Trophoblast cell (in vitro differentiated cells and primary cell): ENCODE results near the gene ESPL1.
A peak's percentile ranks its signal among the peaks of the same experiment; 100 is the strongest.

Experiments
- DNase-seq, 2 donors: peaks; one replicate each; pipeline ENCODE4 v3.0.0-alpha.2; 2016
- H2AFZ ChIP-seq: 2 replicates; pipeline ENCODE4 v1.6.1; 2013; ENCODE audit warnings: low read length, moderate library complexity, mild to moderate bottlenecking; ENCODE audit not compliant: insufficient read depth, poor library complexity
- H2AK5ac ChIP-seq: 2 replicates; pipeline ENCODE4 v1.6.1; 2013; ENCODE audit warnings: mild to moderate bottlenecking, low read length
- H2BK120ac ChIP-seq: 2 replicates; pipeline ENCODE4 v1.6.1; 2013; ENCODE audit warnings: low read length, mild to moderate bottlenecking, moderate library complexity; ENCODE audit not compliant: insufficient read depth, poor library complexity
- H2BK12ac ChIP-seq: 2 replicates; pipeline ENCODE4 v1.6.1; 2013; ENCODE audit warnings: mild to moderate bottlenecking, low read length, moderate library complexity
- H2BK5ac ChIP-seq: 2 replicates; pipeline ENCODE4 v1.6.1; 2013; ENCODE audit warnings: low read length, low read depth, moderate library complexity, mild to moderate bottlenecking; ENCODE audit not compliant: poor library complexity
- H3K14ac ChIP-seq: 2 replicates; pipeline ENCODE4 v1.6.1; 2013; ENCODE audit warnings: mild to moderate bottlenecking, low read length
- H3K18ac ChIP-seq: 2 replicates; pipeline ENCODE4 v1.6.1; 2013; ENCODE audit warnings: mild to moderate bottlenecking, low read length
- H3K23ac ChIP-seq: 2 replicates; pipeline ENCODE4 v1.6.1; 2013; ENCODE audit warnings: low read length
- H3K27ac ChIP-seq: 2 replicates; pipeline ENCODE4 v1.5.1; 2013; ENCODE audit warnings: low read depth, mild to moderate bottlenecking, inconsistent platforms, low read length, moderate library complexity
- H3K27me3 ChIP-seq: 2 replicates; pipeline ENCODE4 v1.6.1; 2013; ENCODE audit warnings: inconsistent platforms, mild to moderate bottlenecking, low read length, moderate library complexity; ENCODE audit not compliant: insufficient read depth
- H3K36me3 ChIP-seq, 2 experiments: 1 replicate in 1 of 2; 2 replicates in 1 of 2; pipeline ENCODE4 v1.6.1; 2013; ENCODE audit warnings: low read length in 2 of 2, mild to moderate bottlenecking in 2 of 2, moderate library complexity in 1 of 2; ENCODE audit not compliant: insufficient read depth in 2 of 2, control insufficient read depth in 1 of 2
- H3K4ac ChIP-seq: 2 replicates; pipeline ENCODE4 v1.6.1; 2013; ENCODE audit warnings: low read depth, mild to moderate bottlenecking, low read length, moderate library complexity
- H3K4me1 ChIP-seq, 2 experiments: 1 replicate in 1 of 2; 2 replicates in 1 of 2; pipeline ENCODE4 v1.6.1; 2013; ENCODE audit warnings: low read length in 2 of 2, mild to moderate bottlenecking in 2 of 2, moderate library complexity in 1 of 2; ENCODE audit not compliant: insufficient read depth in 2 of 2, control insufficient read depth in 1 of 2
- H3K4me2 ChIP-seq: 2 replicates; pipeline ENCODE4 v1.6.1; 2013; ENCODE audit warnings: inconsistent platforms, mild to moderate bottlenecking, low read length, moderate library complexity
- H3K4me3 ChIP-seq: 2 replicates; pipeline ENCODE4 v1.5.1; 2013; ENCODE audit warnings: mild to moderate bottlenecking, low read depth, low read length, inconsistent platforms
- H3K79me1 ChIP-seq: one replicate; pipeline ENCODE4 v1.6.1; 2013; ENCODE audit warnings: low read length
- H3K79me2 ChIP-seq: 2 replicates; pipeline ENCODE4 v1.6.1; 2013; ENCODE audit warnings: low read length, mild to moderate bottlenecking; ENCODE audit not compliant: control insufficient read depth, insufficient read depth, poor library complexity
- H3K9ac ChIP-seq: 2 replicates; pipeline ENCODE4 v1.6.1; 2013; ENCODE audit warnings: mild to moderate bottlenecking, low read length
- H3K9me3 ChIP-seq: 2 replicates; pipeline ENCODE4 v1.6.1; 2013; ENCODE audit warnings: low read depth, mild to moderate bottlenecking, control low read depth, inconsistent platforms, low read length; ENCODE audit not compliant: insufficient read depth
- H4K12ac ChIP-seq: 2 replicates; pipeline ENCODE4 v1.6.1; 2013; ENCODE audit warnings: low read depth, mild to moderate bottlenecking, low read length, moderate library complexity
- H4K8ac ChIP-seq: 2 replicates; pipeline ENCODE4 v1.6.1; 2013; ENCODE audit warnings: low read depth, mild to moderate bottlenecking, low read length, moderate library complexity
- H4K91ac ChIP-seq: one replicate; pipeline ENCODE4 v1.6.1; 2013; ENCODE audit warnings: low read depth, mild to moderate bottlenecking, low read length, moderate library complexity
- WGBS: extraction: QIAGEN DNeasy Blood & Tissue Kit; methylation state at CpG from one replicate; pipeline ENCODE4 v1.1.7; 2013; ENCODE audit warnings: missing lambda C conversion rate; ENCODE audit not compliant: insufficient read length, insufficient coverage; ENCODE audit errors: extremely low coverage; 5-methylcytosine and 5-hydroxymethylcytosine counted together

ESPL1 gene

GRCh38 chr12:53235742-53236442 lies 32.2 kb upstream of the ESPL1 start:
- H3K4me2 ChIP-seq: no peak overlapping the region
- H3K18ac ChIP-seq: no peak overlapping the region
- no peak overlapping the region for H3K4ac ChIP-seq
- no peaks in the 10 kb centered on the region for H3K9me3 ChIP-seq
- no peak overlapping the region for H2AK5ac ChIP-seq
- no peak overlapping the region for H4K12ac ChIP-seq
- H3K27ac ChIP-seq: no peak overlapping the region
- H3K23ac ChIP-seq: no peak overlapping the region
- no peaks in the 10 kb centered on the region for H3K27me3 ChIP-seq
- no peak overlapping the region for H4K91ac ChIP-seq
- H3K4me1 ChIP-seq: peaks cover 27 to 30% of the 10 kb centered on the region in 2 experiments
- no peak overlapping the region for H3K4me3 ChIP-seq
- H3K79me2 ChIP-seq: peaks cover 3% of the 10 kb centered on the region
- no peak overlapping the region for H2BK5ac ChIP-seq
- no peak overlapping the region for H3K14ac ChIP-seq
- H4K8ac ChIP-seq: no peak overlapping the region
- H3K36me3 ChIP-seq: no peaks in the 10 kb centered on the region
- no peak overlapping the region for H2BK12ac ChIP-seq
- no peak overlapping the region for H2AFZ ChIP-seq
- H3K79me1 ChIP-seq: peaks cover 21% of the 10 kb centered on the region
- no peak for DNase-seq
- no peak overlapping the region for H3K9ac ChIP-seq
- no CpG with 5 or more reads among the region's 9 CpGs for WGBS
- H2BK120ac ChIP-seq: no peak overlapping the region

- Histone ChIP-seq H2BK5ac (no peak overlapping the region), H4K12ac (no peak overlapping the region), H3K9ac (no peak overlapping the region), H3K4me1 (peaks cover 20 to 23% of the 10 kb centered on the region in 2 experiments), H3K36me3 (no peaks in the 10 kb centered on the region), H3K79me2 (peaks cover under 1% of the 10 kb centered on the region), H3K9me3 (no peaks in the 10 kb centered on the region), H3K14ac (no peak overlapping the region), H3K4ac (no peak overlapping the region), H3K23ac (no peak overlapping the region), H4K91ac (no peak overlapping the region), H2BK12ac (no peak overlapping the region), H3K18ac (no peak overlapping the region), H2AK5ac (no peak overlapping the region), H3K4me3 (no peak overlapping the region), H3K27me3 (no peaks in the 10 kb centered on the region), H4K8ac (no peak overlapping the region), H3K27ac (no peak overlapping the region), H2AFZ (no peak overlapping the region), H3K79me1 (peaks cover 15% of the 10 kb centered on the region), H2BK120ac (no peak overlapping the region), H3K4me2 (no peak overlapping the region)
- no peak for DNase-seq
- no CpG with 5 or more reads among the region's 1 CpG for WGBS
Observed at GRCh38 chr12:53236443-53237111, 31.5 kb upstream of the ESPL1 start.

DNA sequence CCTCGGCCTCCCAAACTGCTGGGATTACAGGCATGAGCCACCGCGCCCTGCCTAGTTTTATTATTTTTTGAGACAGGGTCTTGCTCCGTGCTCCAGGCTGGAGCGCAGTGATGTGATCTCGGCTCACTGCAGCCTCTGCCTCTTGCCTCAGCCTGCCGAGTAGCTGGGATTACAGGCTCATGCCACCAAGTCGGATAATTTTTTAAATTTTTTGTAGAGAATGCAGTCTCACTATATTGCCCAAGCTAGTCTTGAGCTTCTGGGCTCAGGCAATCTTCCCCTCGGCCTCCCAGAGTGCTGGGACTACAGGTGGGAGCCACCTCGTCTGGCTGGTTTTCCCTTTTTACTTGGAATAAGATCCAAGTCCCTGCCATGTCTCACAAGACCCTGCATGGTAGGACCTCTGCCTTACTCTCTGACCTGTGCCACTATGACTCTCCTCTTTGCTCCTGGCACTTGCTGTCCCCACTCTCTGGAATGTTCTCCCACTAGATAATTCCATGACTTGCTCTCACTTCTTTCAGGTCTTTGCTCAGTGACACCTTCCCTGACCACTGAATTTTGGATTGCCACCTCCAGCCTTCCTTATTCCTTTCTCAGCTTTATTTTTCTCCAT lies 28.3 kb upstream of the ESPL1 start:
- Histone ChIP-seq H2BK120ac (no peak overlapping the region), H3K18ac (no peak overlapping the region), H3K36me3 (no peaks in the 10 kb centered on the region), H2BK12ac (no peak overlapping the region), H3K79me1 (no peaks in the 10 kb centered on the region), H3K4me3 (no peak overlapping the region), H2AK5ac (no peak overlapping the region), H3K4me2 (no peak overlapping the region), H4K12ac (no peak overlapping the region), H3K4me1 (peaks cover 3 to 6% of the 10 kb centered on the region in 2 experiments), H3K9ac (no peak overlapping the region), H2BK5ac (no peak overlapping the region), H4K8ac (no peak overlapping the region), H4K91ac (no peak overlapping the region), H3K4ac (no peak overlapping the region), H3K14ac (no peak overlapping the region), H3K27me3 (no peaks in the 10 kb centered on the region), H2AFZ (no peak overlapping the region), H3K27ac (no peak overlapping the region), H3K23ac (no peak overlapping the region), H3K79me2 (no peaks in the 10 kb centered on the region), H3K9me3 (no peaks in the 10 kb centered on the region)
- WGBS: no CpG with 5 or more reads among the region's 10 CpGs
- no peak for DNase-seq

GRCh38 chr12:53241623-53242412 lies 26.3 kb upstream of the ESPL1 start:
- Histone ChIP-seq H3K36me3 (no peaks in the 10 kb centered on the region), H3K27ac (no peak overlapping the region), H3K4me3 (no peak overlapping the region), H3K4me2 (no peak overlapping the region), H3K14ac (no peak overlapping the region), H4K12ac (no peak overlapping the region), H2AFZ (no peak overlapping the region), H2AK5ac (no peak overlapping the region), H2BK120ac (no peak overlapping the region), H3K4me1 (peaks cover 4 to 8% of the 10 kb centered on the region in 2 experiments), H3K18ac (no peak overlapping the region), H4K8ac (no peak overlapping the region), H3K23ac (no peak overlapping the region), H3K79me2 (no peaks in the 10 kb centered on the region), H2BK12ac (no peak overlapping the region), H2BK5ac (no peak overlapping the region), H3K79me1 (peaks cover 2% of the 10 kb centered on the region), H3K9ac (no peak overlapping the region), H3K4ac (no peak overlapping the region), H4K91ac (peak overlapping the region; percentile 29), H3K27me3 (no peaks in the 10 kb centered on the region), H3K9me3 (no peaks in the 10 kb centered on the region)
- DNase-seq: no peak
- no CpG with 5 or more reads among the region's 11 CpGs for WGBS
